Panc1 (cell line): ENCODE results near the gene PCGF3.

ENCODE experiments used
- TF ChIP-seq, protein P1 (sequence below): fragments of 450-650 bp; IDR thresholded peaks from 2 replicates; pipeline ENCODE4 v1.5.1; 2017; ENCODE audit warnings: mild to moderate bottlenecking
- TF ChIP-seq, protein P2 (sequence below), 2 experiments: IDR thresholded peaks; 2 replicates each; pipeline ENCODE4 v1.6.1; 2011 to 2012; ENCODE audit warnings: low read depth in 2 of 2, control low read depth in 1 of 2, low read length in 1 of 2, mild to moderate bottlenecking in 1 of 2, moderate library complexity in 1 of 2; ENCODE audit not compliant: insufficient read depth in 1 of 2

DNA sequence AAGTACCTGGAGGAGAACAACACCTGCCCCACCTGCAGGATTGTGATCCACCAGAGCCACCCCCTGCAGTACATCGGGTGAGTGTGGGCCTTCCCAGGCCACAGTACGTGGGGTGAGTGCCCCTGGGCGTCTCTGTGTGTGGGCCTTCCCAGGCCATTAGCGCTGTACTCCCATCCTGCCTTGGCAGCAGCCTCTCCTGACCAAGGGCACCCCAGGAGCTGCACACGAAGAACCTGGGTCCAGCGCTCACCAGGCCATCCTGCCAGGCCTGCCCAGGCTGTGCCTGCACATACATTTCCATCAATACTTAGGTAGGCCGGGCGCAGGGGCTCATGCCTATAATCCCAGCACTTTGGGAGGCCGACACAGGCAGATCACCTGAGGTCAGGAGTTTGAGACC, 29.3 kb downstream of the PCGF3 start:
- TF ChIP-seq, protein P1, sequence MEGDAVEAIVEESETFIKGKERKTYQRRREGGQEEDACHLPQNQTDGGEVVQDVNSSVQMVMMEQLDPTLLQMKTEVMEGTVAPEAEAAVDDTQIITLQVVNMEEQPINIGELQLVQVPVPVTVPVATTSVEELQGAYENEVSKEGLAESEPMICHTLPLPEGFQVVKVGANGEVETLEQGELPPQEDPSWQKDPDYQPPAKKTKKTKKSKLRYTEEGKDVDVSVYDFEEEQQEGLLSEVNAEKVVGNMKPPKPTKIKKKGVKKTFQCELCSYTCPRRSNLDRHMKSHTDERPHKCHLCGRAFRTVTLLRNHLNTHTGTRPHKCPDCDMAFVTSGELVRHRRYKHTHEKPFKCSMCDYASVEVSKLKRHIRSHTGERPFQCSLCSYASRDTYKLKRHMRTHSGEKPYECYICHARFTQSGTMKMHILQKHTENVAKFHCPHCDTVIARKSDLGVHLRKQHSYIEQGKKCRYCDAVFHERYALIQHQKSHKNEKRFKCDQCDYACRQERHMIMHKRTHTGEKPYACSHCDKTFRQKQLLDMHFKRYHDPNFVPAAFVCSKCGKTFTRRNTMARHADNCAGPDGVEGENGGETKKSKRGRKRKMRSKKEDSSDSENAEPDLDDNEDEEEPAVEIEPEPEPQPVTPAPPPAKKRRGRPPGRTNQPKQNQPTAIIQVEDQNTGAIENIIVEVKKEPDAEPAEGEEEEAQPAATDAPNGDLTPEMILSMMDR, result no peak
- TF ChIP-seq, protein P2, sequence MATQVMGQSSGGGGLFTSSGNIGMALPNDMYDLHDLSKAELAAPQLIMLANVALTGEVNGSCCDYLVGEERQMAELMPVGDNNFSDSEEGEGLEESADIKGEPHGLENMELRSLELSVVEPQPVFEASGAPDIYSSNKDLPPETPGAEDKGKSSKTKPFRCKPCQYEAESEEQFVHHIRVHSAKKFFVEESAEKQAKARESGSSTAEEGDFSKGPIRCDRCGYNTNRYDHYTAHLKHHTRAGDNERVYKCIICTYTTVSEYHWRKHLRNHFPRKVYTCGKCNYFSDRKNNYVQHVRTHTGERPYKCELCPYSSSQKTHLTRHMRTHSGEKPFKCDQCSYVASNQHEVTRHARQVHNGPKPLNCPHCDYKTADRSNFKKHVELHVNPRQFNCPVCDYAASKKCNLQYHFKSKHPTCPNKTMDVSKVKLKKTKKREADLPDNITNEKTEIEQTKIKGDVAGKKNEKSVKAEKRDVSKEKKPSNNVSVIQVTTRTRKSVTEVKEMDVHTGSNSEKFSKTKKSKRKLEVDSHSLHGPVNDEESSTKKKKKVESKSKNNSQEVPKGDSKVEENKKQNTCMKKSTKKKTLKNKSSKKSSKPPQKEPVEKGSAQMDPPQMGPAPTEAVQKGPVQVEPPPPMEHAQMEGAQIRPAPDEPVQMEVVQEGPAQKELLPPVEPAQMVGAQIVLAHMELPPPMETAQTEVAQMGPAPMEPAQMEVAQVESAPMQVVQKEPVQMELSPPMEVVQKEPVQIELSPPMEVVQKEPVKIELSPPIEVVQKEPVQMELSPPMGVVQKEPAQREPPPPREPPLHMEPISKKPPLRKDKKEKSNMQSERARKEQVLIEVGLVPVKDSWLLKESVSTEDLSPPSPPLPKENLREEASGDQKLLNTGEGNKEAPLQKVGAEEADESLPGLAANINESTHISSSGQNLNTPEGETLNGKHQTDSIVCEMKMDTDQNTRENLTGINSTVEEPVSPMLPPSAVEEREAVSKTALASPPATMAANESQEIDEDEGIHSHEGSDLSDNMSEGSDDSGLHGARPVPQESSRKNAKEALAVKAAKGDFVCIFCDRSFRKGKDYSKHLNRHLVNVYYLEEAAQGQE (IDR thresholded peaks at IDR 0.05; ENCODE audit: insufficient read depth in 1 of 2, low read depth in 2 of 2, low read length in 1 of 2), result no peak
